ENCODE measurements around the gene CYP4F8. TPM values are rescaled to one million over a fixed set of nuclear protein-coding genes. Genes with fewer than 3 reads are reported as not detected.

CYP4F8 gene
- total and polyA plus RNA-seq, 12 donors: not detected

DNA sequence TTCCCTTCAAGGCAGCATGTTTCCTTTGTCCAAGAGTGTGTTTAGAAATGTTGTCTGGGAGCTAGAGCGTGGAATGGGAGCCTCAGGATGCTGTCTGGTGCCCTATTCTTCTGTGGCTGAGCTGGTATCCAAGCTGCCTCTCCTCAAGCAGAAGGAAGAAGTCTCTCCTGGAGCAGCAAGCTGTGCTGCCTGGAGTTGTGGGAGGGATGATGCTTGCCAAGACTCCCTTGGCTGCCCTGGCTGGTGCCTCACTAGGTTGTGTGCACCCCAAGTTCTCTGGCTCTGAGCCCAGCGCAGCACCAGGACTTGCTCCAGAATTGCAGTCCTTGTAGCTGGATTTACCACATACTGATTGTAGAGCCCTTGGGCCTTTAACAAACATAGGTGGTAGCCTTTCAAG, 21.0 kb downstream of the CYP4F8 start:
- TF ChIP-seq, protein P1, sequence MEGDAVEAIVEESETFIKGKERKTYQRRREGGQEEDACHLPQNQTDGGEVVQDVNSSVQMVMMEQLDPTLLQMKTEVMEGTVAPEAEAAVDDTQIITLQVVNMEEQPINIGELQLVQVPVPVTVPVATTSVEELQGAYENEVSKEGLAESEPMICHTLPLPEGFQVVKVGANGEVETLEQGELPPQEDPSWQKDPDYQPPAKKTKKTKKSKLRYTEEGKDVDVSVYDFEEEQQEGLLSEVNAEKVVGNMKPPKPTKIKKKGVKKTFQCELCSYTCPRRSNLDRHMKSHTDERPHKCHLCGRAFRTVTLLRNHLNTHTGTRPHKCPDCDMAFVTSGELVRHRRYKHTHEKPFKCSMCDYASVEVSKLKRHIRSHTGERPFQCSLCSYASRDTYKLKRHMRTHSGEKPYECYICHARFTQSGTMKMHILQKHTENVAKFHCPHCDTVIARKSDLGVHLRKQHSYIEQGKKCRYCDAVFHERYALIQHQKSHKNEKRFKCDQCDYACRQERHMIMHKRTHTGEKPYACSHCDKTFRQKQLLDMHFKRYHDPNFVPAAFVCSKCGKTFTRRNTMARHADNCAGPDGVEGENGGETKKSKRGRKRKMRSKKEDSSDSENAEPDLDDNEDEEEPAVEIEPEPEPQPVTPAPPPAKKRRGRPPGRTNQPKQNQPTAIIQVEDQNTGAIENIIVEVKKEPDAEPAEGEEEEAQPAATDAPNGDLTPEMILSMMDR (IDR thresholded peaks at IDR 0.05): no peak
- no peak for TF ChIP-seq POLR2A (IDR thresholded peaks at IDR 0.05)
- 85 to 88% (median 87%) methylated on average over 1 to 2 of the region's 2 CpGs for WGBS, 4 donors
- no peaks in the 10 kb centered on the region for H3K4me1 ChIP-seq (replicated peaks in 1 of 2)
- H3K27me3 ChIP-seq: no peaks in the 10 kb centered on the region
- no peak overlapping the region for H3K4me3 ChIP-seq
- no peaks in the 10 kb centered on the region for H3K36me3 ChIP-seq (replicated peaks in 1 of 2)
- no peak overlapping the region for H3K27ac ChIP-seq
- H3K9me3 ChIP-seq (replicated peaks in 1 of 3): no peaks in the 10 kb centered on the region
- no peak for DNase-seq
- intact Hi-C loops (cut with DNase I): no loop called here

- H3K36me3 ChIP-seq (replicated peaks in 1 of 2): no peaks in the 10 kb centered on the region
- intact Hi-C loops (cut with DNase I): no loop called here
- no peak for DNase-seq
- H3K9me3 ChIP-seq (replicated peaks in 1 of 3): no peaks in the 10 kb centered on the region
- no peak overlapping the region for H3K4me3 ChIP-seq
- H3K4me1 ChIP-seq (replicated peaks in 1 of 2): no peaks in the 10 kb centered on the region
- no peaks in the 10 kb centered on the region for H3K27me3 ChIP-seq
- H3K27ac ChIP-seq: no peak overlapping the region
- TF ChIP-seq, protein P1 (IDR thresholded peaks at IDR 0.05): no peak
- no peak for TF ChIP-seq POLR2A (IDR thresholded peaks at IDR 0.05)
Measured at GRCh38 chr19:15639596-15639995, 24.6 kb downstream of the CYP4F8 start.

GRCh38 chr19:15640294-15640903, 25.4 kb downstream of the CYP4F8 start, which contains the start of gene CYP4F3:
TSS of gene CYP4F3 (plus strand) at chr19:15640897. CDS start at chr19:15641416, 519 bp downstream.
- Histone ChIP-seq H3K27me3 (no peaks in the 10 kb centered on the region), H3K9me3 (replicated peaks in 1 of 3) (no peaks in the 10 kb centered on the region), H3K27ac (no peak within 1 kb of the TSS), H3K36me3 (replicated peaks in 1 of 2) (no peaks in the 10 kb centered on the region), H3K4me1 (replicated peaks in 1 of 2) (no peaks in the 10 kb centered on the region), H3K4me3 (no peak within 1 kb of the TSS)
- TF ChIP-seq POLR2A (IDR thresholded peaks at IDR 0.05): no peak
- TF ChIP-seq, protein P1 (IDR thresholded peaks at IDR 0.05): no peak
- DNase-seq: peak; percentile 31 to 58 (median 38)
- intact Hi-C loops (cut with DNase I): no loop called here
- 50 to 100% (median 63%) methylated on average over 4 to 6 of the region's 6 CpGs for WGBS, 4 donors

DNA sequence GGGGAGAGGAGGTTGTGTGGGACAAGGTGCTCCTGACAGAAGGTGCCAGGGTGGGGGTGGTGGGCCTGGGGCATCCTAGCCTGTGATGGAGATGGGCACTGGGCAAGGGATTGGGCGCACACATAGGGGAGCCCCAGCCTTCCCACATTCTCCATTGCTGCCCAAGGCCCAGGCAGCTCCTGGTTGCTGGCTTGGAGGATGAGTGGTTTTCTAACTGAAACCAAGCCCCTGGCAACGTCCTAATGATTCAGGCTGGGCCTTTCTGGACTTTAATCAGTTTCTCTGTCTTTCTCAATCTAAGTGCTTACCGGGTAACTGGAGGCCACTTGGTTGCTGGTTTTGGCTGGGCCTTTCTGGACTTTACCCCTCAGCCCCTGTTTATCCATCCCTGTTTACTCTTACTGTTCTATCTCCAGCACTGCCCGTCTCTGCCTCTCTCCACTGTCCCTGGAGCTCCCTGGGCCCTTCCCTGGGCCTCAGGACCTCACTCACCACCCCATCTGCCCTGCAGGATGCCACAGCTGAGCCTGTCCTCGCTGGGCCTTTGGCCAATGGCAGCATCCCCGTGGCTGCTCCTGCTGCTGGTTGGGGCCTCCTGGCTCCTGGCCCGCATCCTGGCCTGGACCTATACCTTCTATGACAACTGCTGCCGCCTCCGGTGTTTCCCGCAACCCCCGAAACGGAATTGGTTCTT, 26.0 kb downstream of the CYP4F8 start:
- Histone ChIP-seq H3K27me3 (no peaks in the 10 kb centered on the region), H3K9me3 (replicated peaks in 1 of 3) (no peaks in the 10 kb centered on the region), H3K27ac (no peak overlapping the region), H3K4me1 (replicated peaks in 1 of 2) (no peaks in the 10 kb centered on the region), H3K36me3 (replicated peaks in 1 of 2) (no peaks in the 10 kb centered on the region), H3K4me3 (no peak overlapping the region)
- DNase-seq: no peak
- WGBS, 4 donors: 46 to 79% (median 71%) methylated on average over 8 to 12 of the region's 12 CpGs
- intact Hi-C loops (cut with DNase I): no loop called here
- TF ChIP-seq, protein P1 (IDR thresholded peaks at IDR 0.05): no peak
- no peak for TF ChIP-seq POLR2A (IDR thresholded peaks at IDR 0.05)
